H1 (cell line): ENCODE data around the gene SPG11. TPM values are rescaled to one million over a fixed set of nuclear protein-coding genes. Genes with fewer than 3 reads are reported as not detected.

Source experiments
- GABPA ChIP-seq: IDR thresholded peaks from 2 replicates; pipeline ENCODE4 v1.6.1; 2011; ENCODE audit warnings: mild to moderate bottlenecking, low read length, moderate library complexity, borderline replicate concordance; ENCODE audit not compliant: insufficient read depth
- JUN ChIP-seq: IDR thresholded peaks from 2 replicates; pipeline ENCODE4 v1.6.1; 2011; ENCODE audit warnings: low read depth, mild to moderate bottlenecking, improper control_type of control experiment, low read length
- POU5F1 ChIP-seq: IDR thresholded peaks from 2 replicates; pipeline ENCODE4 v1.6.1; 2011; ENCODE audit warnings: low read depth, mild to moderate bottlenecking, low read length, moderate library complexity
- SAP30 ChIP-seq: fragments of 300-600 bp; sonication (generic); IDR thresholded peaks from 2 replicates; pipeline ENCODE4 v1.7.1; 2012; ENCODE audit warnings: low read length, moderate library complexity, mild to moderate bottlenecking, inconsistent platforms; ENCODE audit not compliant: insufficient read depth, insufficient replicate concordance
- SIX5 ChIP-seq: IDR thresholded peaks from 2 replicates; pipeline ENCODE4 v1.6.1; 2011; ENCODE audit warnings: mild to moderate bottlenecking, low read depth, low read length
- SP4 ChIP-seq: IDR thresholded peaks from 2 replicates; pipeline ENCODE4 v1.6.1; 2012; ENCODE audit warnings: low read length, inconsistent platforms
- polyA plus RNA-seq, 7 experiments: library from polyadenylated mRNA; depleted of rRNA in 3 of 7; stranded (reverse) in 5 of 7; unstranded in 2 of 7; fragments of >200 nt in 5 of 7; fragments of 200-250 nt in 2 of 7; gene quantifications; 1 replicate in 5 of 7; 2 replicates in 1 of 7; 4 replicates in 1 of 7; pipeline versions ENCODE4 v1.2.1 to v1.2.3, GENCODE V29; 2011 to 2013; ENCODE audit warnings: missing spikeins in 2 of 7, mixed read lengths in 2 of 7
- total RNA-seq: library from RNA; stranded (reverse); fragmentation: NEBNext Ultra II Directional; extraction: Animal tissue kit (Norgen Biotek cat#: 25700); gene quantifications from 2 replicates; pipeline ENCODE4 v1.2.1, GENCODE V29; 2021

The SPG11 gene
- total and polyA plus RNA-seq, 2 of the 8 experiments (the other 6 are each of a cell fraction or from before 2014, with no cell fraction given): 37.1 to 38.6 TPM

GRCh38 chr15:44550734-44551133, 112.7 kb downstream of the SPG11 start (continued):
- TF ChIP-seq POU5F1 (no peak), SP4 (no peak), JUN (no peak), GABPA (no peak), SAP30 (no peak), SIX5 (no peak)
